Breast epithelium (tissue), 4 donors: Measurements from ENCODE around the gene LEMD1. TPM values are rescaled to one million over a fixed set of nuclear protein-coding genes. Genes with fewer than 3 reads are reported as not detected.
A peak's percentile ranks its signal among the peaks of the same experiment; 100 is the strongest.

Experiments used
- DNase-seq, 2 donors: peaks; one replicate each; pipeline ENCODE4 v3.0.0-alpha.2; 2019; ENCODE audit warnings: low spot score in 2 of 2
- H3K27ac ChIP-seq, 2 donors: fragments of 200-600 bp; sonication (generic) in 1 of 2; one replicate each; pipeline ENCODE4 v1.5.1; 2016 to 2019; ENCODE audit warnings: mild to moderate bottlenecking in 1 of 2
- H3K27me3 ChIP-seq, 2 donors: fragments of 200-600 bp; sonication (generic) in 1 of 2; one replicate each; pipeline versions ENCODE4 v1.5.1 to v1.6.0; 2017 to 2019; ENCODE audit warnings: control low read depth in 1 of 2, mild to moderate bottlenecking in 1 of 2
- H3K36me3 ChIP-seq: fragments of 200-600 bp; one replicate; pipeline ENCODE4 v1.5.1; 2019
- H3K4me1 ChIP-seq, 2 donors: fragments of 200-600 bp; sonication (generic); one replicate each; pipeline ENCODE4 v1.5.1; 2016 to 2019; ENCODE audit warnings: control low read depth in 1 of 2
- H3K4me3 ChIP-seq, 3 donors: fragments of 200-600 bp; sonication (generic); 1 replicate in 2 of 3; 2 replicates in 1 of 3; pipeline ENCODE4 v1.5.1; 2016 to 2019; ENCODE audit warnings: mild to moderate bottlenecking in 3 of 3, moderate library complexity in 2 of 3
- H3K9me3 ChIP-seq, 2 donors: fragments of 200-600 bp; sonication (generic) in 1 of 2; one replicate each; pipeline ENCODE4 v1.5.1; 2016 to 2019; ENCODE audit warnings: control low read depth in 1 of 2
- POLR2A ChIP-seq: fragments of 450-650 bp; IDR thresholded peaks from one replicate; pipeline ENCODE4 v1.6.1; 2016; ENCODE audit warnings: antibody characterized with exemption, mild to moderate bottlenecking, moderate library complexity
- POLR2AphosphoS5 ChIP-seq, 3 donors: sonication (generic); formaldehyde crosslinking; IDR thresholded peaks; one replicate each; pipeline ENCODE4 v1.6.1; 2017; ENCODE audit warnings: antibody characterized with exemption in 3 of 3
- intact Hi-C: fragments of 100-400 bp; cut with DNase I; formaldehyde crosslinking; loops from one replicate; pipeline ENCODE4 v1.15.1; 2023; ENCODE audit warnings: low total_unique reads
- total RNA-seq, 3 donors: library from RNA; depleted of rRNA; stranded (reverse); fragments of >200 nt; gene quantifications; one replicate each; pipeline ENCODE4 v1.1.0, GENCODE V29; 2016
- TF ChIP-seq, protein P1 (sequence below), 3 donors: fragments of 450-650 bp; IDR thresholded peaks; one replicate each; pipeline ENCODE4 v1.5.1; 2016 to 2017; ENCODE audit warnings: antibody characterized with exemption in 3 of 3, mild to moderate bottlenecking in 3 of 3, moderate library complexity in 3 of 3

The LEMD1 gene
- total RNA-seq, 3 donors from 2014 or later = 6.1 TPM; not detected in 2

DNA sequence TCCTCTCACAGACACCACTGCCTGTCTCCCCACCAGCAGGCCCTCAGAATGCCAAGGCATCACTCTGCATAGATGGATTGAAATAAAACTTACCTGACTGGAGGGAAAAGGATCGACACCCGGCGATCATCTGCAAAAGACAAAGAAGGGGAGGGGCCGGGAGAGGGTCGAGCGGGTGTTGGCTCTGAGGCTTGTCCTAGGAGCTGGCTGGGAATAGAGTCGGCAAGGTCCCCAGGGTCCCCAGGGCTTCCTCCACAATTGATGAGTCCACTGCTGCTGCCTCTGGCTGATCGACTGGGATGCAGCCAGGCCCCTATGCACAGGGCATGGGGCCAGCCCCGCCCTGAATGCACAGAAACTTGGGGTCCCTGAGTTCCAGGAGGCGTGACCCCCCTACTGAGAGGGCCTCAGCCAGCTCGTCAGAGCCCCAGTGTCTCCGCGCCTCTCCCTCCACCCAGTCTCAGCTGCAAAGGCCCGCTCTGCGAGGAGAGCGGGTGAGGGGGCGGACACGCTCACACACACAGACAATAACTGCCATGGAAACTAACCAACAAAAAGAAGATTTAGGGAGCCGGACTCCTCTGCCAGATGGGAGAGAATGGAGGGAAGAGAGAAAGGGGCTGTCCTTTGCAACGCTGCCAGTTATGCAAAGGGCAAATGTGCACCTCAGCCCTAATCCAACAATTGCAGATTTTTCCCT, 65.3 kb downstream of the LEMD1 start, which contains the start of gene KLHDC8A:
Gene KLHDC8A, minus strand, starts transcription at position 483 of the 700 bp plus-strand sequence. CDS start 13,318 bp downstream, outside the sequence.
- TF ChIP-seq, protein P1, sequence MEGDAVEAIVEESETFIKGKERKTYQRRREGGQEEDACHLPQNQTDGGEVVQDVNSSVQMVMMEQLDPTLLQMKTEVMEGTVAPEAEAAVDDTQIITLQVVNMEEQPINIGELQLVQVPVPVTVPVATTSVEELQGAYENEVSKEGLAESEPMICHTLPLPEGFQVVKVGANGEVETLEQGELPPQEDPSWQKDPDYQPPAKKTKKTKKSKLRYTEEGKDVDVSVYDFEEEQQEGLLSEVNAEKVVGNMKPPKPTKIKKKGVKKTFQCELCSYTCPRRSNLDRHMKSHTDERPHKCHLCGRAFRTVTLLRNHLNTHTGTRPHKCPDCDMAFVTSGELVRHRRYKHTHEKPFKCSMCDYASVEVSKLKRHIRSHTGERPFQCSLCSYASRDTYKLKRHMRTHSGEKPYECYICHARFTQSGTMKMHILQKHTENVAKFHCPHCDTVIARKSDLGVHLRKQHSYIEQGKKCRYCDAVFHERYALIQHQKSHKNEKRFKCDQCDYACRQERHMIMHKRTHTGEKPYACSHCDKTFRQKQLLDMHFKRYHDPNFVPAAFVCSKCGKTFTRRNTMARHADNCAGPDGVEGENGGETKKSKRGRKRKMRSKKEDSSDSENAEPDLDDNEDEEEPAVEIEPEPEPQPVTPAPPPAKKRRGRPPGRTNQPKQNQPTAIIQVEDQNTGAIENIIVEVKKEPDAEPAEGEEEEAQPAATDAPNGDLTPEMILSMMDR (IDR thresholded peaks at IDR 0.05) = no peak
- TF ChIP-seq POLR2AphosphoS5 (IDR thresholded peaks at IDR 0.05) = no peak
- TF ChIP-seq POLR2A = no peak
- Histone ChIP-seq H3K9me3 (no peaks in the 10 kb centered on the region), H3K4me1 (peaks cover 5% of the 10 kb centered on the region in 2 donors), H3K27ac (peak within 1 kb of the TSS; percentile 54 to 55), H3K27me3 (no peaks in the 10 kb centered on the region), H3K4me3 (peak within 1 kb of the TSS in 2 of 3 donors; percentile 25 to 51), H3K36me3 (no peaks in the 10 kb centered on the region)
- no peak for DNase-seq
- intact Hi-C loops = no loop called here

DNA sequence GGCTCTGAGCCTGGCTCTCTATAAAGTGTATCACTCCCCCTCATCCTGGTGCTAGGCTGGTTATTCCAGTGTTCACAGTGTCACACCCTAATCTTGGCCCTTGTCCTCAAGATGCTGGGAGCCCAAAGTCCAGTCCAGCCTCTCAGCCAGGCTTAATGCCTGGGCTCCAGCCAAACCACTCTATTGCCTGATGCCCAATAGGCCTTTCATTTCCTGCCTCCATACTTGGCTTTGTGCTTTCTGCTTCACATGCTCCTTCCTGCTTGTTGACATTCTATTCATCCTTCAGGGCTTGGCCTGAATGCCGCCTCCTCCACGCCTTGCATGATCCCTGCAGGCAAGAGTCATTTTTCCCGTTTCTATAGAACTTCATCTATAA, 66.8 kb downstream of the LEMD1 start:
- TF ChIP-seq, protein P1 (IDR thresholded peaks at IDR 0.05) = no peak
- TF ChIP-seq POLR2AphosphoS5 (IDR thresholded peaks at IDR 0.05) = peak in 1 of 3 donors; percentile 60
- Histone ChIP-seq H3K4me3 (no peak overlapping the region), H3K9me3 (no peaks in the 10 kb centered on the region), H3K27ac (peak overlapping the region; percentile 15 to 54), H3K27me3 (no peaks in the 10 kb centered on the region), H3K36me3 (no peaks in the 10 kb centered on the region), H3K4me1 (peaks cover 5% of the 10 kb centered on the region in 2 donors)
- peak in 1 of 2 donors; percentile 87 for DNase-seq
- intact Hi-C loops = no loop called here

DNA sequence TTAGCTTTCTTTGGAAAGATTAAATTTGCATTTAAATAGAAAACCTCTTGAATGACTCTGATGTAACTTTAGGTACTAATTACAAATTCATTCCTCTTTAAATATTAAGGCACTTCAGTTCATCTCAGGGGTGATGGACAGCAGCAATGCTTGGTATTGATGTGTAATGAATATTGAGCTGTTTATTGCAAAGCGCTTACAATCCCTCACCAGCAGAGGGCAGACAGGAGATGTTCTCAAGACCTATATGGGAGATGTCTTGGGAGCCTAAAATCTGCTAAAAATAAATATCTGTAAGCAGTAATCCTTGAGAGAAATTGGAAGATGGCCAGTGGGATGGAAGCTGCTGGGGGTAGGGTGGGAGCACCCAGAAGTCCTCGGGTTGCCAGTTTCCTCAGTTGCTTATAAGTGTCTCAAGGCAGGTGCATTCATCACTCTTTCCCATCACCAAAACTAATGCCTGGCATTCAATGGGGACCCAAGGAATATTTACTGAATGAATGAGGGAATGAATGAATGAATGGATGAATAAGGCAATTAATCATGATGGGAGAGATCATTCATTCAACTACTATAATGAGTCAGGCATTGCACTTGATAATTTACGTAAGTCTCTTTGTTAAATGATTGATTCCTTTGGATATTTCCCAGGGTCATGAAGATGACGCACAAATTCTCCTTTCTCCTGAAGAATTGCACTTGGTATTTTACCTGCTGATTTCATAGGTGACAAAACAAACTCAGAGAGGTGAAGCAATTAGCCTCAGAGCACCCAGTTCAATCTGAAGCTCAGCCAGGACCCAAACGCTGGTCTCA, 67.4 kb downstream of the LEMD1 start:
- Histone ChIP-seq H3K27me3 (no peaks in the 10 kb centered on the region), H3K4me1 (peaks cover 5% of the 10 kb centered on the region in 2 donors), H3K9me3 (no peaks in the 10 kb centered on the region), H3K4me3 (no peak overlapping the region), H3K36me3 (no peaks in the 10 kb centered on the region), H3K27ac (peak overlapping the region in 1 of 2 donors; percentile 15)
- DNase-seq = peak in 1 of 2 donors; percentile 52
- TF ChIP-seq, protein P1 (IDR thresholded peaks at IDR 0.05) = peak; percentile 67 to 78 (median 74)
- TF ChIP-seq POLR2AphosphoS5 (IDR thresholded peaks at IDR 0.05) = no peak
- intact Hi-C loops = no loop called here

DNA sequence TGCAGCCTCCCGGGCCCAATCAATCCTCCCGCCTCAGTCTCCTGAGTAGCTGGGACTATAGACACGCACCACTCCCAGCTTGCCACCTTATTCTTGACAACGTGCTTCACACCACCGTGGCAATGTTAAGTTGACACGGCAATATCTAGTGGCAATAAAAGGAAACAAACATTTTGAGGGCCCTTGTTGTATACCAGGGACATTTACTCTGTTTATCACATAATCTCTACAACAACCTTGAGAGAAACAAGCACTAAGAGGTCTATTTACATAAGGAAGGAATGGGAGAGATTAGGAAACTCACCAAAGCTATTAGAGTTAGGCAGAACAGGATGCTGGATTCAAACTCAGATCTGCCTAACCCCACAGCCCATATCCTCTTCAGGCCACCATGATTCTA, 68.2 kb downstream of the LEMD1 start:
- no peak overlapping the region for H3K4me3 ChIP-seq
- no peak overlapping the region for H3K27ac ChIP-seq
- no peaks in the 10 kb centered on the region for H3K36me3 ChIP-seq
- peaks cover 5% of the 10 kb centered on the region in 2 donors for H3K4me1 ChIP-seq
- H3K27me3 ChIP-seq = no peaks in the 10 kb centered on the region
- TF ChIP-seq POLR2A = no peak
- TF ChIP-seq, protein P1 (IDR thresholded peaks at IDR 0.05) = no peak
- no peak for TF ChIP-seq POLR2AphosphoS5 (IDR thresholded peaks at IDR 0.05)
- intact Hi-C loops = no loop called here
- no peaks in the 10 kb centered on the region for H3K9me3 ChIP-seq
- DNase-seq = no peak

DNA sequence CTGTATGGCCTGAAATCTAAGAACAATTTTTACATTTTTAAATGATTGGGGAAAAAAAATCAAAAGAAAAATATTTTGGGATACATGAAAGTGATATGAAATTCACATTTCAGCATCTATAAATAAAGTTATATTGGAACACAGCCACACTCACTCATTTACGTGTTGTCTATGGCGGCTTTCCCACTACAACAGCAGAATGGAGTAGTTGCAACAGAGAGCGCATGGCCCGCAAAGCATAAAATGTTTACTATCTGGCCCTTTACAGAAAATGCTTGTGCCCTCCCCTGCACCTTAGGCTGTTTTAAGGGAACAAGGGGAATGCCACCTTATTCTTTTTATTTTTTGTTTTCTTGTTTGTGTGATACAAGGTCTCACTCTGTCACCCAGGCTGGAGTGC, 68.7 kb downstream of the LEMD1 start:
- intact Hi-C loops = no loop called here
- Histone ChIP-seq H3K4me3 (no peak overlapping the region), H3K36me3 (no peaks in the 10 kb centered on the region), H3K27me3 (no peaks in the 10 kb centered on the region), H3K9me3 (no peaks in the 10 kb centered on the region), H3K4me1 (peaks cover 5% of the 10 kb centered on the region in 2 donors), H3K27ac (no peak overlapping the region)
- no peak for DNase-seq
- TF ChIP-seq, protein P1 (IDR thresholded peaks at IDR 0.05) = no peak
- TF ChIP-seq POLR2AphosphoS5 (IDR thresholded peaks at IDR 0.05) (no peak), POLR2A (no peak)
